B cell (primary cell): ENCODE measurements around the gene VPREB1. TPM values are rescaled to one million over a fixed set of nuclear protein-coding genes. Genes with fewer than 3 reads are reported as not detected.

Experiments
- ATAC-seq: fragments of 200-7000 bp; cut with Tn5 transposase; one replicate; pipeline ENCODE4 v1.10.0; 2021; ENCODE audit warnings: low read depth, mild to moderate bottlenecking, moderate number of reproducible peaks, moderate library complexity
- CTCF ChIA-PET: fragments of 350-600 bp; sonication (Branson Sonifier 250); formaldehyde crosslinking; loops from one replicate; lab custom pipeline; 2021; ENCODE audit warnings: antibody characterized with exemption, inconsistent platforms; lab: Charles Lee
- POLR2A ChIA-PET: fragments of 350-600 bp; sonication (Branson Sonifier 250); formaldehyde crosslinking; loops from one replicate; lab custom pipeline; 2021; ENCODE audit warnings: antibody characterized with exemption; lab: Charles Lee
- DNase-seq: peaks from one replicate; pipeline ENCODE4 v3.0.0; 2013
- H2AFZ ChIP-seq: 2 replicates; pipeline ENCODE4 v1.6.1; 2012; ENCODE audit warnings: mild to moderate bottlenecking, low read depth, low read length; ENCODE audit not compliant: insufficient read depth, poor library complexity, severe bottlenecking
- H3K27ac ChIP-seq, 2 donors: 1 replicate in 1 of 2; 2 replicates in 1 of 2; pipeline ENCODE4 v1.5.1; 2012 to 2013; ENCODE audit warnings: low read length in 2 of 2, mild to moderate bottlenecking in 2 of 2, moderate library complexity in 1 of 2
- H3K27me3 ChIP-seq, 4 experiments: fragments of 200-600 bp in 1 of 4; sonication (generic) in 1 of 4; replicated peaks in 1 of 4; 1 replicate in 2 of 4; 2 replicates in 2 of 4; pipeline versions ENCODE4 v1.6.1 to v1.7.0; 2013 to 2016; ENCODE audit warnings: low read length in 3 of 4, mild to moderate bottlenecking in 2 of 4, mixed read lengths in 1 of 4, moderate library complexity in 1 of 4; ENCODE audit not compliant: insufficient read depth in 4 of 4, control insufficient read depth in 3 of 4; ENCODE audit errors: control extremely low read depth in 1 of 4
- H3K36me3 ChIP-seq, 2 experiments: replicated peaks in 1 of 2; 1 replicate in 1 of 2; 2 replicates in 1 of 2; pipeline versions ENCODE4 v1.6.1 to v1.7.1; 2013; ENCODE audit warnings: low read length in 1 of 2; ENCODE audit not compliant: insufficient read depth in 2 of 2, control insufficient read depth in 1 of 2; ENCODE audit errors: control extremely low read depth in 1 of 2, extremely low read depth in 1 of 2
- H3K4me1 ChIP-seq, 2 donors: fragments of 200-600 bp in 1 of 2; sonication (generic) in 1 of 2; 1 replicate in 1 of 2; 2 replicates in 1 of 2; pipeline versions ENCODE4 v1.5.1 to v1.6.1; 2013 to 2017; ENCODE audit warnings: low read length in 2 of 2; ENCODE audit not compliant: control insufficient read depth in 2 of 2, insufficient read depth in 2 of 2
- H3K4me2 ChIP-seq: replicated peaks from 2 replicates; pipeline ENCODE3; 2012; ENCODE audit warnings: mild to moderate bottlenecking, low read depth, low read length; ENCODE audit not compliant: poor library complexity, severe bottlenecking
- H3K4me3 ChIP-seq, 5 experiments: fragments of 200-600 bp in 1 of 5; sonication (generic) in 1 of 5; 1 replicate in 3 of 5; 2 replicates in 2 of 5; pipeline versions ENCODE4 v1.5.1 to v1.7.0; 2011 to 2016; ENCODE audit warnings: low read length in 4 of 5, mild to moderate bottlenecking in 4 of 5, low read depth in 2 of 5, control low read depth in 1 of 5, moderate library complexity in 1 of 5; ENCODE audit not compliant: insufficient read depth in 1 of 5; ENCODE audit errors: control extremely low read depth in 1 of 5, extremely low read depth in 1 of 5
- H3K79me2 ChIP-seq: fragments of 200-600 bp; sonication (generic); one replicate; pipeline ENCODE4 v1.6.0; 2016; ENCODE audit warnings: low read length; ENCODE audit not compliant: control insufficient read depth, insufficient read depth
- H3K9ac ChIP-seq: fragments of 200-600 bp; sonication (generic); 2 replicates; pipeline ENCODE4 v1.6.1; 2017; ENCODE audit warnings: mild to moderate bottlenecking, low read length, moderate library complexity
- H3K9me3 ChIP-seq, 3 donors: one replicate each; pipeline versions ENCODE4 v1.6.1 to v1.7.1; 2013; ENCODE audit warnings: low read length in 2 of 3; ENCODE audit not compliant: control insufficient read depth in 2 of 3, insufficient read depth in 1 of 3; ENCODE audit errors: control extremely low read depth in 1 of 3
- H4K20me1 ChIP-seq: 2 replicates; pipeline ENCODE4 v1.6.0; 2012; ENCODE audit warnings: mild to moderate bottlenecking, low read length; ENCODE audit not compliant: insufficient read depth, control insufficient read depth, poor library complexity, severe bottlenecking
- H3K27ac Mint-ChIP-seq: one replicate; pipeline ENCODE4 v1.8.0; 2021; ENCODE audit warnings: mixed read lengths
- H3K27me3 Mint-ChIP-seq: one replicate; pipeline ENCODE4 v1.8.0; 2021; ENCODE audit warnings: mixed read lengths
- H3K4me1 Mint-ChIP-seq: one replicate; pipeline ENCODE4 v1.8.0; 2021; ENCODE audit warnings: mixed read lengths
- H3K4me3 Mint-ChIP-seq: one replicate; pipeline ENCODE4 v1.8.0; 2021; ENCODE audit warnings: mixed read lengths
- H3K9me3 Mint-ChIP-seq: one replicate; pipeline ENCODE4 v1.8.0; 2022; ENCODE audit warnings: mixed read lengths; ENCODE audit not compliant: insufficient read depth
- CTCF ChIP-seq: fragments of 200-600 bp; IDR thresholded peaks from one replicate; pipeline ENCODE4 v1.8.0; 2022; ENCODE audit warnings: antibody characterized with exemption, mild to moderate bottlenecking
- EZH2 ChIP-seq: IDR thresholded peaks from 2 replicates; pipeline ENCODE4 v1.6.1; 2012; ENCODE audit warnings: borderline replicate concordance, low read depth, mild to moderate bottlenecking, moderate library complexity, low read length; ENCODE audit not compliant: insufficient read depth, poor library complexity, severe bottlenecking
- WGBS: methylation state at CpG from one replicate; pipeline ENCODE4 v1.1.5; 2013; ENCODE audit warnings: missing lambda C conversion rate; ENCODE audit not compliant: insufficient coverage; 5-methylcytosine and 5-hydroxymethylcytosine counted together
- intact Hi-C: fragments of 100-400 bp; cut with micrococcal nuclease; formaldehyde crosslinking; loops from one replicate; pipeline ENCODE4 v1.10.0; 2022
- polyA plus RNA-seq: library from polyadenylated mRNA; depleted of rRNA; stranded (reverse); fragments of >200 nt; gene quantifications from 2 replicates; pipeline ENCODE4 v1.2.3, GENCODE V29; 2012
- total RNA-seq, 2 donors: library from RNA; stranded (reverse); fragments of 120-200 nt in 1 of 2; gene quantifications; 1 replicate in 1 of 2; 2 replicates in 1 of 2; pipeline versions ENCODE4 v1.2.3 to v1.2.4, GENCODE V29; 2013 to 2022

VPREB1 gene
- total and polyA plus RNA-seq, 2 donors (not counting 1 experiment from before 2014, with no cell fraction given), result 1.2 TPM; not detected in 1

DNA sequence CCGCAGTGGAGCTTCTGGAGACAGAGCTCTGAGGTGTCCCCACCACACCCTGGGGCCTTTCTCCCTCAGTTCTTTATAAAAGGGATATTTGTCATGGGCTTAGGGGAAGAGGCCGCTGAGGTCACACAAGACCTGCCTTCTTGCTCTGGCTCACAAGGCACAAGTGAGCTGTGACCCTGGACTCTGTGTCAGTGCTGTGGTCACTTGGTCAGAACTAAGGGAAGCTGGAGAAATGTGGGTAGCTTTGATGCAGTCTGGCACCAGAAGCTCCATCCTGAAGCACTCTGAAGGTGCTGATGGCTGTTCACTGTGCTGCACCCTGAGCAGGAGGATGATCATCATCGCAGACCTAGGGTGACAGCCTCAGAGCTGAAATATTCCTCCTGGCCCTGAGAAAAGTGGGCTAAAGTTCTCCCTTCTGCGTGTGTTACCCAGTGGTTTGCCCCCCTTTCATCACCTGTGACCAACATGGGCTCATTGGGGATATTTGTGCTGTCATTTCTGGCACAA lies 28.1 kb upstream of the VPREB1 start:
- 55% methylated on average over 3 of the region's 4 CpGs for WGBS
- Histone ChIP-seq H3K36me3 (no peaks in the 10 kb centered on the region), H3K79me2 (no peaks in the 10 kb centered on the region), H2AFZ (peak overlapping the region; percentile 20), H3K9me3 (no peaks in the 10 kb centered on the region), H3K4me1 (peaks cover 37 to 48% of the 10 kb centered on the region in 2 donors), H3K9ac (no peak overlapping the region), H3K4me3 (no peak overlapping the region), H4K20me1 (no peaks in the 10 kb centered on the region), H3K4me2 (peak overlapping the region; percentile 51), H3K27me3 (no peaks in the 10 kb centered on the region), H3K27ac (peak overlapping the region in 1 of 2 donors; percentile 19)
- Mint-ChIP-seq H3K4me3 (peak overlapping the region; percentile 32), H3K9me3 (no peaks in the 10 kb centered on the region), H3K4me1 (peaks cover 53% of the 10 kb centered on the region), H3K27me3 (no peaks in the 10 kb centered on the region), H3K27ac (peak overlapping the region; percentile 70)
- CTCF ChIA-PET, result interaction anchor here (0.5 to 2.0 kb wide), 11 partner anchors 9 to 738 kb away, joined by 3 to 12 read pairs (median 4); no protein-coding TSS in a partner anchor
- intact Hi-C loops, result no loop called here
- no peak for TF ChIP-seq EZH2
- no peak for TF ChIP-seq CTCF
- POLR2A ChIA-PET, result interaction anchor here (1.5 kb wide), 1 partner anchor 11 kb away, joined by 3 read pairs; no protein-coding TSS in a partner anchor
- DNase-seq, result no peak
- no peak for ATAC-seq

DNA sequence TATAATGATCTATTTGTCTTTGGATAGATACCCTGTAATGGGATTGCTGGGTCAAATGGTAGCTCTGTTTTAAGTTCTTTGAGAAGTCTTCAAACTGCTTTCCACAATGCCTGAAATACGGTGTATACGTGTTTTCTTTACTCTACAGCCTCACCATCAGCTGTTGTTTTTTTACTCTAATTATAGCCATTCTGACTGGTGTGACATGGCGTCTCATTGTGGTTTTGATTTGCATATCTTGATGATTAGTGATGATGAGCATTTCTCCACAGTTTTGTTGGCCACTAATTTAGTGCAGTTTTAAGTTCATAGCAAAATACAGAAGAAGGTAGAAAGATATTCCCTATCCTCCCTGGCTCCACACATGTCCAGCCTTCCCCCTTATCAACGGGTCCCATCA lies 26.3 kb upstream of the VPREB1 start:
- Histone ChIP-seq H3K27ac (no peak overlapping the region), H3K36me3 (no peaks in the 10 kb centered on the region), H3K27me3 (no peaks in the 10 kb centered on the region), H2AFZ (no peak overlapping the region), H4K20me1 (no peaks in the 10 kb centered on the region), H3K4me1 (peaks cover 37 to 48% of the 10 kb centered on the region in 2 donors), H3K9me3 (no peaks in the 10 kb centered on the region), H3K79me2 (no peaks in the 10 kb centered on the region), H3K4me2 (no peak overlapping the region), H3K9ac (no peak overlapping the region), H3K4me3 (no peak overlapping the region)
- ChIA-PET CTCF (interaction anchor here (0.6 to 1.1 kb wide), 2 partner anchors 16 to 50 kb away, joined by 3 read pairs; no protein-coding TSS in a partner anchor), POLR2A (no interaction called here)
- Mint-ChIP-seq H3K4me3 (peak overlapping the region; percentile 3), H3K9me3 (no peaks in the 10 kb centered on the region), H3K27ac (peak overlapping the region; percentile 15), H3K27me3 (no peaks in the 10 kb centered on the region), H3K4me1 (peaks cover 48% of the 10 kb centered on the region)
- TF ChIP-seq EZH2 (no peak), CTCF (no peak)
- WGBS, result 83% methylated on average over 1 of the region's 4 CpGs
- DNase-seq, result no peak
- intact Hi-C loops, result no loop called here
- peak; percentile 31 for ATAC-seq
